Measurements from ENCODE around the gene PIGL. TPM values are rescaled to one million over a fixed set of nuclear protein-coding genes. Genes with fewer than 3 reads are reported as not detected.
"Not testable (repeated sequence)": the region's sequence is repeated elsewhere in the genome, so short reads cannot be mapped to it uniquely, and the experiment has no call there.

PIGL gene
- total and polyA plus RNA-seq, 2 donors (not counting 1 experiment from before 2014, with no cell fraction given) = 16.4 to 19.3 TPM

GRCh38 chr17:16306211-16306610, 89.2 kb downstream of the PIGL start:
- no peaks in the 10 kb centered on the region for H4K20me1 ChIP-seq (ENCODE audit: control insufficient read depth, extremely low read depth, insufficient read depth, low read length)
- H3K4me3 ChIP-seq (replicated peaks in 1 of 4; ENCODE audit: control extremely low read depth in 1 of 4, insufficient read depth in 1 of 4, low read depth in 3 of 4, low read length in 4 of 4) = no peak overlapping the region
- no peak overlapping the region for H3K4me2 ChIP-seq (ENCODE audit: extremely low read depth, insufficient read depth, low read length)
- peaks cover 1% of the 10 kb centered on the region for H3K36me3 ChIP-seq (ENCODE audit: control insufficient read depth, insufficient read depth, low read length)
- no peak overlapping the region for H3K27ac ChIP-seq (ENCODE audit: insufficient read depth, low read length)
- H3K9ac ChIP-seq (ENCODE audit: insufficient read depth, low read length) = no peak overlapping the region
- H3K4me1 ChIP-seq (ENCODE audit: control insufficient read depth, extremely low read depth, insufficient read depth, low read length) = peaks cover 5% of the 10 kb centered on the region
- no peaks in the 10 kb centered on the region for H3K79me2 ChIP-seq (ENCODE audit: control insufficient read depth, insufficient read depth, low read length)
- H2AFZ ChIP-seq (ENCODE audit: low read length) = no peak overlapping the region
- no peaks in the 10 kb centered on the region for H3K27me3 ChIP-seq (ENCODE audit: control insufficient read depth, insufficient read depth, low read length)
- DNase-seq (ENCODE audit: low read depth in 2 of 2) = no peak
- TF ChIP-seq, protein P1, sequence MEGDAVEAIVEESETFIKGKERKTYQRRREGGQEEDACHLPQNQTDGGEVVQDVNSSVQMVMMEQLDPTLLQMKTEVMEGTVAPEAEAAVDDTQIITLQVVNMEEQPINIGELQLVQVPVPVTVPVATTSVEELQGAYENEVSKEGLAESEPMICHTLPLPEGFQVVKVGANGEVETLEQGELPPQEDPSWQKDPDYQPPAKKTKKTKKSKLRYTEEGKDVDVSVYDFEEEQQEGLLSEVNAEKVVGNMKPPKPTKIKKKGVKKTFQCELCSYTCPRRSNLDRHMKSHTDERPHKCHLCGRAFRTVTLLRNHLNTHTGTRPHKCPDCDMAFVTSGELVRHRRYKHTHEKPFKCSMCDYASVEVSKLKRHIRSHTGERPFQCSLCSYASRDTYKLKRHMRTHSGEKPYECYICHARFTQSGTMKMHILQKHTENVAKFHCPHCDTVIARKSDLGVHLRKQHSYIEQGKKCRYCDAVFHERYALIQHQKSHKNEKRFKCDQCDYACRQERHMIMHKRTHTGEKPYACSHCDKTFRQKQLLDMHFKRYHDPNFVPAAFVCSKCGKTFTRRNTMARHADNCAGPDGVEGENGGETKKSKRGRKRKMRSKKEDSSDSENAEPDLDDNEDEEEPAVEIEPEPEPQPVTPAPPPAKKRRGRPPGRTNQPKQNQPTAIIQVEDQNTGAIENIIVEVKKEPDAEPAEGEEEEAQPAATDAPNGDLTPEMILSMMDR (conservative IDR thresholded peaks at IDR 0.05 in 1 of 2, IDR thresholded peaks at IDR 0.05 in 1 of 2; ENCODE audit: low read depth in 1 of 2, low read length in 2 of 2) = no peak
- no peak for TF ChIP-seq EZH2 (IDR thresholded peaks at IDR 0.05; ENCODE audit: low read length, missing control alignments)
- H3K9me3 ChIP-seq (ENCODE audit: control insufficient read depth, insufficient read depth, low read depth, low read length) = no peaks in the 10 kb centered on the region

- DNase-seq (ENCODE audit: low read depth in 2 of 2); H3K27ac ChIP-seq (ENCODE audit: insufficient read depth, low read length); H3K79me2 ChIP-seq (ENCODE audit: control insufficient read depth, insufficient read depth, low read length); H3K27me3 ChIP-seq (ENCODE audit: control insufficient read depth, insufficient read depth, low read length); H3K4me2 ChIP-seq (ENCODE audit: extremely low read depth, insufficient read depth, low read length); H3K4me1 ChIP-seq (ENCODE audit: control insufficient read depth, extremely low read depth, insufficient read depth, low read length); H3K4me3 ChIP-seq (replicated peaks in 1 of 4; ENCODE audit: control extremely low read depth in 1 of 4, insufficient read depth in 1 of 4, low read depth in 3 of 4, low read length in 4 of 4); H4K20me1 ChIP-seq (ENCODE audit: control insufficient read depth, extremely low read depth, insufficient read depth, low read length); H3K9ac ChIP-seq (ENCODE audit: insufficient read depth, low read length); H3K36me3 ChIP-seq (ENCODE audit: control insufficient read depth, insufficient read depth, low read length); H3K9me3 ChIP-seq (ENCODE audit: control insufficient read depth, insufficient read depth, low read depth, low read length); H2AFZ ChIP-seq (ENCODE audit: low read length): not testable (repeated sequence)
These were observed 95.1 kb downstream of the PIGL start for GRCh38 chr17:16312061-16312460.

DNA sequence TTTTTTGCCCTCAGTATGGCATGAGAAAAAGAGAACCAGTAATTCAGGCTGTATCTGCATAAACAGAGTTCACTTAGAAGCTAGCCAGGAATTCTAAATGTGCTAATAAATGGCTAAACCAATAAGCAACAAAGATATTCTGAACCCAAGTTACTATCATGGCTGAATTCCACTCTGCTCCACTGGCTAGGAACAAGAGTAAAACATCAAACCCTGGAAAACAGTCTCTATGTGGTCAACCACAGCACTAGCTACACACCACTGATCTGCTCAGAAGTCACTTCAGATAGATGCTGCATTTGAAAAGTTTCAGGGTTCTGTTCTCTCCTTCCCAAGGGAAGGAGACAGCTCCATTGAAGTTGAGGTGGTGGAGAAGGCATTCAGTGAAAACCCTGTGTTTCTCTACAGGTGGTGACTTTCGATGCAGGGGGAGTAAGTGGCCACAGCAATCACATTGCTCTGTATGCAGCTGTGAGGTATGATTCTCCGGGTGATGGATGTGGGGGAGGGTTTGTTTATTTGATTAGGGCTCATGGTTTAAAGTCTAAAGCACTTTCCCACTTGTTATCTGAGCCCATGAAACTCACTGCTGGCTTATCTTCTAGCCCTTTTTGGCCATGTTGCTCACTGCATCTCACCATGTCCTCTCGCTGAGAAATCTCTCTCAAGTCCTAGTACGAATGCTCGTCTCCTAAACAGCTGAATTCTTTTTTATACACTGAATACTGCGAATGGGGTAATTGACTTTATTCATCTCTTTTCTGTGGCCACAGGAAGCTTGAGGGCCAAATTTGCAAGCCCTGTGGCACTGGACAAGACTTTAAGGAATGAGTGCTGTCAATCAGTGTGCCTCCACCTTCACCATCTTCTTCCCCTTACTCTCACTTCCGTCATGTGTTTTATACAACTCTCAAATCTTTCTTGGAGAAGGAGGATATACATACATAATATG, 96.4 kb downstream of the PIGL start:
- Histone ChIP-seq H3K4me2 (ENCODE audit: extremely low read depth, insufficient read depth, low read length) (no peak overlapping the region), H3K27ac (ENCODE audit: insufficient read depth, low read length) (no peak overlapping the region), H3K79me2 (ENCODE audit: control insufficient read depth, insufficient read depth, low read length) (no peaks in the 10 kb centered on the region), H3K4me3 (replicated peaks in 1 of 4; ENCODE audit: control extremely low read depth in 1 of 4, insufficient read depth in 1 of 4, low read depth in 3 of 4, low read length in 4 of 4) (no peak overlapping the region), H3K27me3 (ENCODE audit: control insufficient read depth, insufficient read depth, low read length) (no peaks in the 10 kb centered on the region), H3K9me3 (ENCODE audit: control insufficient read depth, insufficient read depth, low read depth, low read length) (no peaks in the 10 kb centered on the region), H3K9ac (ENCODE audit: insufficient read depth, low read length) (no peak overlapping the region), H4K20me1 (ENCODE audit: control insufficient read depth, extremely low read depth, insufficient read depth, low read length) (no peaks in the 10 kb centered on the region), H3K36me3 (ENCODE audit: control insufficient read depth, insufficient read depth, low read length) (peaks cover 1% of the 10 kb centered on the region), H2AFZ (ENCODE audit: low read length) (no peak overlapping the region), H3K4me1 (ENCODE audit: control insufficient read depth, extremely low read depth, insufficient read depth, low read length) (no peaks in the 10 kb centered on the region)
- DNase-seq (ENCODE audit: low read depth in 2 of 2) = peak in 1 of 2 donors; percentile 64
- no peak for TF ChIP-seq EZH2 (IDR thresholded peaks at IDR 0.05; ENCODE audit: low read length, missing control alignments)
- TF ChIP-seq, protein P1 (conservative IDR thresholded peaks at IDR 0.05 in 1 of 2, IDR thresholded peaks at IDR 0.05 in 1 of 2; ENCODE audit: low read depth in 1 of 2, low read length in 2 of 2) = no peak
